ENCODE measurements around the gene MAML3. TPM values are rescaled to one million over a fixed set of nuclear protein-coding genes. Genes with fewer than 3 reads are reported as not detected.

Gene MAML3
- total and polyA plus RNA-seq, 2 of the 13 experiments (the other 11 are each of a cell fraction or from before 2014, with no cell fraction given) = 0.05 to 0.13 TPM

- TF ChIP-seq ZSCAN22 (CRISPR knock-in tag; IDR thresholded peaks at IDR 0.05) (no peak), SAFB2 (CRISPR knock-in tag; IDR thresholded peaks at IDR 0.05; ENCODE audit: borderline replicate concordance, low read depth) (no peak), HNRNPH1 (optimal IDR thresholded peaks at IDR 0.05; ENCODE audit: low read depth, low read length) (no peak), SNAPC2 (CRISPR knock-in tag; IDR thresholded peaks at IDR 0.05) (no peak), ZNF672 (CRISPR knock-in tag; IDR thresholded peaks at IDR 0.05) (no peak)
Observed at GRCh38 chr4:140134746-140135425, 19.1 kb downstream of the MAML3 start (continued).

- no peaks in the 10 kb centered on the region for H3K9me3 ChIP-seq (ENCODE audit: low read length)
Observed at GRCh38 chr4:140133576-140133975, 20.4 kb downstream of the MAML3 start.

DNA sequence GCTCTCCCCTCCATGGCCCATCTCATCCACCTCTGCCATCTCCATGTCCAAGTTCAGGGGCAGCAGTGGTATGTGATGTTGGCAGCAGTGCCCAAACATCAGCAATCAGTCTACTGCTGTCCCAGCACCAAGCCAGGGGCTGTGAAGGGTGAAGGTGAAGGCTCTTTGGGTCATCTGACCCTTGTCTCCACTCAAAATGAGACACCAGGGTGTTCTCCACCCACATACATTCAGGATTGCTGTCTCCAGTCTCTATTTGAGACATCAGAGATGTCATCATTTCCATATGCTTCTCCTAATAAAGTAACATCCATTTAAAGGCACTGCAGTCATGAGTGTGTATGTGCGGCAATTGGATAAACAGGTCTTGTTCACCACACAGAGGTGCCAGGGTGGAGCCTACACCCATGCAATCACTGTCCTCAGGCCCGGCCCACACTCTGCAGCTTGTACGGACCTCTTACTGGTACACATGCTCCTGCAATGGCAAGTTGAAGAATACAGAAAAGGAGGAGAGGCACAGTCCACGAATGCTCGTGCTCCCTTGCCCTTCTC lies 22.2 kb downstream of the MAML3 start:
- H3K27ac ChIP-seq (ENCODE audit: extremely low read length, insufficient read depth, low read length) = no peak overlapping the region
- no peaks in the 10 kb centered on the region for H3K4me1 ChIP-seq (ENCODE audit: insufficient read depth, low read length)
- H3K4me2 ChIP-seq (ENCODE audit: low read depth, low read length) = no peak overlapping the region
- in situ Hi-C loops (cut with HindIII; ENCODE audit: extremely low pct_ligation_motif_present, low pct_unique_long_range_greater_than_20kb) = no loop called here
- FAIRE-seq = no peak
- TF ChIP-seq HIVEP1 (CRISPR knock-in tag; IDR thresholded peaks at IDR 0.05) (no peak), KDM5B (CRISPR knock-in tag; IDR thresholded peaks at IDR 0.05; ENCODE audit: borderline replicate concordance) (no peak), IRX3 (CRISPR knock-in tag; IDR thresholded peaks at IDR 0.05; ENCODE audit: borderline replicate concordance, low read depth) (no peak), RAD21 (CRISPR knock-in tag; IDR thresholded peaks at IDR 0.05) (no peak), ZNF564 (CRISPR knock-in tag; IDR thresholded peaks at IDR 0.05) (no peak), ZSCAN31 (CRISPR knock-in tag; IDR thresholded peaks at IDR 0.05; ENCODE audit: low read depth) (no peak), ZNF703 (CRISPR knock-in tag; IDR thresholded peaks at IDR 0.05; ENCODE audit: borderline replicate concordance) (no peak), SP1 (IDR thresholded peaks at IDR 0.05) (no peak), SP1 (CRISPR knock-in tag; IDR thresholded peaks at IDR 0.05) (no peak), RXRA (CRISPR knock-in tag; IDR thresholded peaks at IDR 0.05) (no peak), NFKB2 (CRISPR knock-in tag; IDR thresholded peaks at IDR 0.05; ENCODE audit: borderline replicate concordance) (no peak), SMARCC2 (IDR thresholded peaks at IDR 0.05) (no peak)
- H3K79me2 ChIP-seq (ENCODE audit: insufficient read depth, low read length) = no peaks in the 10 kb centered on the region
- ChIA-PET CTCF (ENCODE audit: low intra/inter-chr PET ratio, low total read pairs) (no interaction called here), POLR2A (no interaction called here)
- no peak overlapping the region for H3K4me3 ChIP-seq (replicated peaks in 1 of 3; ENCODE audit: insufficient read depth in 1 of 3, low read depth in 2 of 3, low read length in 3 of 3)
- no TSS peak for BruUV-seq (replicated peaks)
- H4K20me1 ChIP-seq (ENCODE audit: insufficient read depth, low read length) = no peaks in the 10 kb centered on the region
- no peak for DNase-seq (ENCODE audit: low spot score)
- H3K27me3 ChIP-seq (ENCODE audit: control insufficient read depth in 1 of 2, insufficient read depth in 2 of 2, low read length in 2 of 2) = peaks cover 0 to 2% of the 10 kb centered on the region in 2 experiments; a peak in 2 of 5 replicates
- 51% methylated on average over 5 of the region's 5 CpGs for WGBS (ENCODE audit: low lambda C conversion rate)
- no peak for ATAC-seq
- intact Hi-C loops (cut with micrococcal nuclease; ENCODE audit: unreplicated experiment) = no loop called here
- no peaks in the 10 kb centered on the region for H3K36me3 ChIP-seq (replicated peaks in 1 of 2; ENCODE audit: control insufficient read depth in 1 of 2, insufficient read depth in 2 of 2, low read length in 2 of 2)
- no peak overlapping the region for H2AFZ ChIP-seq (ENCODE audit: low read length)
- H3K9ac ChIP-seq (ENCODE audit: insufficient read depth, low read depth, low read length) = no peak overlapping the region
- no peaks in the 10 kb centered on the region for H3K9me3 ChIP-seq (ENCODE audit: low read length)

More at GRCh38 chr4:140133576-140133975, 20.4 kb downstream of the MAML3 start:
- in situ Hi-C loops (cut with HindIII; ENCODE audit: extremely low pct_ligation_motif_present, low pct_unique_long_range_greater_than_20kb) = no loop called here
- Histone ChIP-seq H3K79me2 (ENCODE audit: insufficient read depth, low read length) (no peaks in the 10 kb centered on the region), H3K27me3 (ENCODE audit: control insufficient read depth in 1 of 2, insufficient read depth in 2 of 2, low read length in 2 of 2) (peaks cover 0 to 2% of the 10 kb centered on the region in 2 experiments; a peak in 2 of 5 replicates), H3K36me3 (replicated peaks in 1 of 2; ENCODE audit: control insufficient read depth in 1 of 2, insufficient read depth in 2 of 2, low read length in 2 of 2) (no peaks in the 10 kb centered on the region), H3K4me2 (ENCODE audit: low read depth, low read length) (no peak overlapping the region), H3K27ac (ENCODE audit: extremely low read length, insufficient read depth, low read length) (no peak overlapping the region), H3K9ac (ENCODE audit: insufficient read depth, low read depth, low read length) (no peak overlapping the region), H3K4me1 (ENCODE audit: insufficient read depth, low read length) (0 out of 2 replicates have a peak, but pooled peaks cover 4% of the 10 kb centered on the region), H3K4me3 (replicated peaks in 1 of 3; ENCODE audit: insufficient read depth in 1 of 3, low read depth in 2 of 3, low read length in 3 of 3) (no peak overlapping the region), H4K20me1 (ENCODE audit: insufficient read depth, low read length) (no peaks in the 10 kb centered on the region), H2AFZ (ENCODE audit: low read length) (no peak overlapping the region)
- ChIA-PET CTCF (ENCODE audit: low intra/inter-chr PET ratio, low total read pairs) (no interaction called here), POLR2A (no interaction called here)
- intact Hi-C loops (cut with micrococcal nuclease; ENCODE audit: unreplicated experiment) = no loop called here
- ATAC-seq = no peak
- BruUV-seq (replicated peaks) = no TSS peak
- FAIRE-seq = no peak
- DNase-seq (ENCODE audit: low spot score) = no peak
- WGBS (ENCODE audit: low lambda C conversion rate) = 21% methylated on average over 3 of the region's 3 CpGs
- TF ChIP-seq ZMYM2 (CRISPR knock-in tag; IDR thresholded peaks at IDR 0.05) (no peak), KLF15 (CRISPR knock-in tag; IDR thresholded peaks at IDR 0.05; ENCODE audit: borderline replicate concordance) (no peak)

Measured in HepG2 (cell line).